NCI-H2196 treated with DMSO at 0.1 percent for 48 hours (cell line): Measurements from ENCODE around the gene ASL.
A peak's percentile ranks its signal among the peaks of the same experiment; 100 is the strongest.
"Not testable (repeated sequence)": the region's sequence is repeated elsewhere in the genome, so short reads cannot be mapped to it uniquely, and the experiment has no call there.

Experiments
- DNase-seq: peaks from one replicate; lab custom pipeline; 2025; ENCODE audit not compliant: unreplicated experiment; lab: John Stamatoyannopoulos, UW

ASL gene

DNA sequence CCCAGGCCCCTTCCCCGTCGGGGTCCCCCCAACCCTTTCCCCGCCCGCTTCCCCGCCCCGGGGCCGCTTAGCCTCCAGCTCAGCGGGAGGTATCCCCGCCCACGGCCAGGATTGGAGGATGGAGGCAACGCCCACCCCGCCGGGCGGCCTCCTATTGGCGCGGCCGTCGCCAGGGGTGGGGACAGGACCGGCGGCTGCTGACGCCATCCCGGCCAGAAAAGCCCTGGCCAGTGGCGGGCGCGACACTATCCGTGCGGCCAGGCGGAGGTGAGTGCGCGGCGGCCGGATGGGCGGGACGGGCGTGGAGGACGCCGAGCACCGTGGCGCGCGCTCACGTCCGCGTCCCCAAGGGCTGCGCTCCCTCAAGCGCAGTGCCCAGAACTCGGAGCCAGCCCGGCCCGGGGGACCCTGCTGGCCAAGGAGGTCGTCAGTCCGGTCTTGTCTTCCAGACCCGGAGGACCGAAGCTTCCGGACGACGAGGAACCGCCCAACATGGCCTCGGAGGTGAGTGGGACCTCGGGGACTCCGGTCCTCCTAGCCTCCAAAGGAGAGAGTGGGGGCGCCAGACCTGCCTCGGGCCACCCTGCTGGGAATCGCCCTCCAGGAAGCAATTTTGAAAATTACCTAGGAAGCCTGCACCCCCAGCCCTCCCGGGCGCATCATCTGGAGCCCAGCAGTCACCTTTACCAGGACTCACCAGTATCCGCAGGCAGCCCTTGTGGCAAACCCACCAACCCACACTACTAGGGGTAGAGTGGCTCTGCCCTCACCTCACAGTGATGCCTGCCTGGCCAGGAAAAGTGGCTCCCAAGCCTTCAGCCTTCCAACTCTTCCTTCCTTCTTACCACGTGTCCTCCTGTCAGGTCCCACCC, at the start of gene ASL:
Gene ASL, plus strand, starts transcription at position 230 of the 872 bp plus-strand sequence. Its CDS starts 263 bp downstream, at position 493.
- DNase-seq = peak; percentile 88

- DNase-seq = not testable (repeated sequence)
These were observed 47.3 kb upstream of the ASL start for GRCh38 chr7:66028342-66028741.

GRCh38 chr7:66033471-66034385, 41.9 kb upstream of the ASL start:
- DNase-seq = no peak

DNA sequence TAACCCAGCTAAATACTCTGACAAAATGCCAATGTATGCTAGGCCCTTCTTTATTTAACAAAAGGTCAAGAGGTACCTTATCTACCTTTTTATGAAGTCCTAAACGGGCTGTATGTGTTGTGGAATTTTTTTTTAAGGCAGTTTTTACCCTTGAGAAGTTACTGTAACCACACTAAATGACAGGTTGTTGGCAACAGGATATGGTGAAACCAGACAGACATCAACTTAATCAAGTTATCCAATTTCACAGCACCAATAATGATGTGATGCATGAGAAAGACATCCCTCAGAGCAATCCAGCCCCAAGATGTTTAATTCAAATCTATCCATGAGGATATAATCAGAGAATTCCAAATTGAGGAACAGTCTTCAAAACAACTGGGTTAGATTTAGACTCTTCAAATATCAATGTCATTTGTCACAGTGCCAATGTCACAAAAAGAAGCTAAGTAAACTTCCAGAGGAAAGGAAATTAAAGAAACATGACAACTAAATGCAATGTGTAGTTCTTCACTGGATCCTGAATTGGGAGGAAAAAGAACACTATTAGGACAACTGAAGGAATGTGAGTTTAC, 41.1 kb upstream of the ASL start:
- not testable (repeated sequence) for DNase-seq

- no peak for DNase-seq
These were observed 39.2 kb upstream of the ASL start for GRCh38 chr7:66036382-66036781.

DNA sequence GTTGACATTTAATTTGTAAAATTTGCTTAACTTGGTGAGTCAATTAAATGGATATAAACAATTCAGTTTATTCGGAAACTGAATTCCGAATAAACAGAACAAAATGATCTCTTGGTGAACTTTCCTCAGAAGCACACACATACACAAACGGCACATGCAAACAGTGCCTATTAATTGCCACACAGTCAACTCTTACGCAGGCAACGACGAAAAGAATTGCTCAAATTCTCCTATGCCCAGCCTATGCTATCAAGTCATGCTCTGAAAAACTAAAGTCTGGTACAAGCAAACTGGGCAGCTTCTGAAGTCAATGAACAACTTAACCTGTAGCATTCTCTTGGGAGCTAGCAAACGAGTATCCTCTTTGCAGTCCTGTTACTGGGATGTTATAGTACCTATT, 38.8 kb upstream of the ASL start:
- no peak for DNase-seq

GRCh38 chr7:66039094-66039670, 36.4 kb upstream of the ASL start:
- no peak for DNase-seq

GRCh38 chr7:66043681-66044497, 31.7 kb upstream of the ASL start:
- no peak for DNase-seq

DNA sequence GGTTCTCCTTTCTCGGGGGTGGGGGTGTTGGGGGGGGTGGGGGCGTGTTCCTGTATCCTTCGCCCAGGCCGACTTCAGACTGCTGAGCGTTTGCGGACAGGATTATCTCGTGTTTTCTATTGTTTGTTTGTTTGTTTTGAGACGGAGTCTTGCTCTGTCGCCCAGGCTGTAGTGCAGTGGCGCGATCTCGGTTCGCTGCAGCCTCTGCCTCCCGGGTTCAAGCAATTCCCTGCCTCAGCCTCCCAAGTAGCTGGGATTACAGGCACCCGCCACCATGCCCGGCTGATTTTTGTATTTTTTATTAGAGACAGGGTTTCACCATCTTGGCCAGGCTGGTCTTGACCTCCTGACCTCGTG, 31.1 kb upstream of the ASL start:
- not testable (repeated sequence) for DNase-seq

GRCh38 chr7:66047426-66047825, 28.2 kb upstream of the ASL start:
- DNase-seq = no peak

DNA sequence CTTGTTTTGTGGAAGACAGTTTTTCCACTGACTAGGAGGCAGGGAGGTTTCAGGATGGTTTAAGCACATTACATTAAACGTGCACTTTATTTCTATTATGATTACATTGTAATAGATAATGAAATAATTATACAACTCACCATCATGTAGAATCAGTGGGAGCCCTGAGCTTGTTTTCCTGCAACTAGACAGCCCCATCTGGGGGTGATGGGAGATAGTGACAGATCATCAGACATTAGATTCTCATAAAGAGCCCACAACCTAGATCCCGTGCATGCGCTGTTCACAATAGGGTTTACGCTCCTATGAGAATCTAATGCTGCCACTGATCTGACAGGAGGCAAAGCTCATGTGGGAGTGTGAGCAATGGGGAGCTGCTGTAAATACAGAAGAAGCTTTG, 25.7 kb upstream of the ASL start:
- DNase-seq = not testable (repeated sequence)

DNA sequence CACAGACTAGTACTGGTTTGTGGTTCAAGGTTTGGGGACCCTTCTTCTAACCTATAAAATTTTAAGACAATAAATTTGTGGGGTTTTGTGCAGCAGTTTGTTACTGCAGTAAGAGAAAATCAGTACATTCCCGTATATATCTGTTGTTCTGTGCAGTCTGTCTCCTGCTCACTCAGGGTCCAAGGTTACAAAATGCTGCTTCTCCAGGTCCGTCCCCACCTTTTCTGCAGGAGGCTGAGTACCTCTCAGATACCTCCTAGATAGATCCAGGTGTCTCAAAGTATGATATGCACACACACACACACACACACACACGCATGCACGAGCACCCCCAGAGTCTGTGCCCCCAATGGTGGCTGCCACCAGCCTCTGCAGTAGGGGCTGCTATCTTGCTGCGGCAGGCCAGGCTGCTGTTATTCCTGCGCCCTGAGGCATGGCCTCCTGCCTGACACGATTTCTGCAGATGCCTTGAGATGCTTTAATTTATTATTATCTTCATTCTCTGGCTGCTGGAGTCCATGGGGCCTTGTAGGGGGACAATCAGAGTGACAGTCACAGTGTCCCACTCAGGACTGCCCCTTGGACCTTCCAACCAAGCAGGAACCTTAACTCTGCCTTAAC, 25.2 kb upstream of the ASL start:
- DNase-seq = no peak

DNA sequence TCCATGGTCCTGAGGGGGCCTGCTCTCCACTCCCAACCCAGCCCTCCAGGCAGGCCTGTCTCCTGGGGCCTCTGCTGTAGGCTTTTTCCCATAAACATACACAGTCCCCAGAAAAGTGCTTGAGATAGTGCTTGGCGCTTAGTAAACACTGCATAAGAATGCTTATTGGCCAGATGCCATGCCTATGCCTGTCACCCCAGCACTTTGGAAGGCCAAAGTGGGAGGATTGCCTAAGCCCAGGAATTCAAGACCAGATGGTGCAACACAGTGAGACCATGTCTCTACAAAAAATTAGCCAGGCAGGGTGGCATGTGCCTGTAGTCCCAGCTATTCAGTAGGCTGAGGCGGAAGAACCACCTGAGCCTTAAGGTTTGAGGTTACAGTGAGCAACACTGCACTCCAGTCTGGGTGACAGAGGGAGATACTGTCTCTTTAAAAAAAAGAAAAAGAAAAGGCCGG, 24.6 kb upstream of the ASL start:
- no peak for DNase-seq

- no peak for DNase-seq
These were observed 23.2 kb upstream of the ASL start for GRCh38 chr7:66052447-66052846.

- DNase-seq = no peak
These were observed 21.6 kb upstream of the ASL start for GRCh38 chr7:66054063-66054462.

DNA sequence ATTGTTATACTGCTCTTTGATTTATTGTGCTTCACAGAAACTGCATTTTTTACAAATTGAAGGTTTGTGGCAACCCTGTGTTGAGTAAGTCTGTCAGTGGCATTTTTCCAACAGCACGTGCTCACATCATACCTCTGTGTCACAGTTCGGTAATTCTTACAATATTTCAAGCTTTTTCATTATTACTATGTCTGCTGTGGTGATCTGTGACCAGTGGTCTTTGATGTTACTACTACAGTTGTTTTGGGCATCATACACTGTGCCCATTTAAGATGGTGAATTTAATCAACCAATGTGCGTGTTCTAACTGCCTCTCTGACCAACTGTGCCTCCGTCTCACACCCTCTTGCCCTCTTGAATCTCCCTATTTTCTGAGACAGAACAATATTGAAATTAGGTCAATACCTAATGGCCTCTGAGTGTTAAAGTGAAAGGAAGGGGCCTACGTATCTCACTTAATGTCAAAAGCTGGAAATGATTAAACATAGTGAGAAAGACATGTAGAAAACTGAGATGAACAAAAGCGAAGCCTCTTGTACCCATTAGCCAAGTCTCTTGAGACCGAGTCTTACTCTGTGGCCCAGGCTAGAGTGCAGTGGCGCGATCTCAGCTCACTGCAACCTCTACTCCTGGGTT, 20.2 kb upstream of the ASL start:
- no peak for DNase-seq

DNA sequence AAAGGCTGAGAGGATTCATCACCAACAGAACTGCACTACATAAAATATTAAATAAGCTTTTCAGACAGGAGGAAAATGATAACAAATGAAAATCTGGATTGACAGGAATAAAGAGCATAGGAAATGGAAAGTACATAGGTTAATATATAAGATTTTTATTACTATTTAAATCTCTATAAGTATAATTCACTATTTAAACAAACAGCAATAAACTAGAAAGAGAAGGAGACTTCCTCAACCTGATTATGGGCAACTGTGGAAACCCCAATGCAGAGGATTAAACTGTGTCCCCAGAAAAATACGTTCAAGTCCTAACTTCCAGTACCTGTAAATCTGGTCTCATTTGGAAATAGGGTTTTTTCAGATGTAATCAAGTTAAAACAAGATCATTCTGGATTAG, 14.8 kb upstream of the ASL start:
- DNase-seq = no peak

GRCh38 chr7:66069732-66070131, 5.9 kb upstream of the ASL start:
- no peak for DNase-seq

- DNase-seq = no peak
These were observed 5.4 kb upstream of the ASL start for GRCh38 chr7:66070222-66070621.
